ENCODE measurements around the gene MKLN1. TPM values are rescaled to one million over a fixed set of nuclear protein-coding genes. Genes with fewer than 3 reads are reported as not detected.

MKLN1 gene
- total and polyA plus RNA-seq, 2 of the 4 experiments (the other 2 are of a cell fraction), result 17.5 to 52.0 TPM

GRCh38 chr7:131529617-131530016, 201.9 kb downstream of the MKLN1 start:
- ChIA-PET POLR2A (ENCODE audit: unreplicated experiment) (no interaction called here), CTCF (no interaction called here)
- no peaks in the 10 kb centered on the region for H4K20me1 ChIP-seq (ENCODE audit: insufficient read depth, low read length)
- no peak overlapping the region for H4K91ac ChIP-seq (ENCODE audit: insufficient read depth, low read depth, low read length)
- H3K56ac ChIP-seq (ENCODE audit: extremely low read depth, insufficient read depth, low read length), result no peak overlapping the region
- no peak overlapping the region for H3K4ac ChIP-seq (ENCODE audit: low read depth, low read length)
- no peaks in the 10 kb centered on the region for H3K36me3 ChIP-seq (ENCODE audit: control insufficient read depth, insufficient read depth, low read length)
- in situ Hi-C loops (cut with MboI; ENCODE audit: low sequenced_read_pairs), result no loop called here
- H3K27me3 ChIP-seq (ENCODE audit: control insufficient read depth, insufficient read depth, low read length), result peaks cover 3% of the 10 kb centered on the region; the same call in 1 of the 2 replicates
- no peak for ATAC-seq (ENCODE audit: low read depth)
- no peak overlapping the region for H2AK5ac ChIP-seq (ENCODE audit: low read depth, low read length)
- H2BK15ac ChIP-seq (ENCODE audit: low read depth, low read length), result no peak overlapping the region
- DNase-seq, result no peak
- no peak overlapping the region for H2AK9ac ChIP-seq (replicated peaks; ENCODE audit: low read depth, low read length, poor library complexity)
- no peak overlapping the region for H2BK120ac ChIP-seq (ENCODE audit: low read depth, low read length)
- H3K9me1 ChIP-seq (ENCODE audit: insufficient read depth, low read length), result no peaks in the 10 kb centered on the region
- H3K23ac ChIP-seq (ENCODE audit: low read depth, low read length), result no peak overlapping the region
- H3K79me1 ChIP-seq (ENCODE audit: low read depth in 1 of 2, low read length in 2 of 2), result peaks cover 0 to 2% of the 10 kb centered on the region in 2 experiments; a peak in 2 of 4 replicates
- no peak overlapping the region for H3K9ac ChIP-seq (ENCODE audit: low read depth, low read length)
- H3K9me3 ChIP-seq (ENCODE audit: control insufficient read depth, insufficient read depth, low read length), result no peaks in the 10 kb centered on the region
- H3K4me2 ChIP-seq (ENCODE audit: low read depth, low read length), result no peak overlapping the region
- WGBS, 2 experiments (ENCODE audit: extremely low coverage in 2 of 2, insufficient read length in 1 of 2), result 91% methylated on average over 4 of the region's 11 CpGs; no CpG with 5 or more reads in 1 of the 2 experiments
- H2BK20ac ChIP-seq (ENCODE audit: low read depth, low read length), result no peak overlapping the region
- dilution Hi-C loops (cut with HindIII; ENCODE audit: low sequenced_read_pairs, unreplicated experiment), result no loop called here
- intact Hi-C loops (cut with micrococcal nuclease), result no loop called here
- no peak overlapping the region for H3K4me3 ChIP-seq (ENCODE audit: insufficient read depth, low read depth, low read length)
- no peak overlapping the region for H2BK5ac ChIP-seq (ENCODE audit: low read depth, low read length, poor library complexity, severe bottlenecking)
- TF ChIP-seq MAFK (IDR thresholded peaks at IDR 0.05; ENCODE audit: low read depth, low read length), result no peak
- no peak for TF ChIP-seq MAZ (IDR thresholded peaks at IDR 0.05; ENCODE audit: borderline replicate concordance, low read depth, low read length)
- no peak for TF ChIP-seq BHLHE40 (IDR thresholded peaks at IDR 0.05; ENCODE audit: low read depth, low read length)
- no peak for TF ChIP-seq CHD1 (IDR thresholded peaks at IDR 0.05; ENCODE audit: low read depth, low read length)
- TF ChIP-seq NFE2L2 (IDR thresholded peaks at IDR 0.05; ENCODE audit: low read depth, low read length), result no peak
- no peak for TF ChIP-seq RCOR1 (IDR thresholded peaks at IDR 0.05; ENCODE audit: insufficient replicate concordance, low read length)
- TF ChIP-seq, protein P1, sequence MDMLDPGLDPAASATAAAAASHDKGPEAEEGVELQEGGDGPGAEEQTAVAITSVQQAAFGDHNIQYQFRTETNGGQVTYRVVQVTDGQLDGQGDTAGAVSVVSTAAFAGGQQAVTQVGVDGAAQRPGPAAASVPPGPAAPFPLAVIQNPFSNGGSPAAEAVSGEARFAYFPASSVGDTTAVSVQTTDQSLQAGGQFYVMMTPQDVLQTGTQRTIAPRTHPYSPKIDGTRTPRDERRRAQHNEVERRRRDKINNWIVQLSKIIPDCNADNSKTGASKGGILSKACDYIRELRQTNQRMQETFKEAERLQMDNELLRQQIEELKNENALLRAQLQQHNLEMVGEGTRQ (IDR thresholded peaks at IDR 0.05; ENCODE audit: low read depth, low read length), result no peak
- no peak for TF ChIP-seq RFX5 (IDR thresholded peaks at IDR 0.05; ENCODE audit: low read depth, low read length)
- TF ChIP-seq POLR2A (IDR thresholded peaks at IDR 0.05; ENCODE audit: low read depth, low read length), result no peak
- TF ChIP-seq RAD21 (IDR thresholded peaks at IDR 0.05; ENCODE audit: low read length), result no peak
- TF ChIP-seq CEBPB (IDR thresholded peaks at IDR 0.05; ENCODE audit: low read depth, low read length), result no peak
- no peak for TF ChIP-seq MXI1 (IDR thresholded peaks at IDR 0.05; ENCODE audit: borderline replicate concordance, low read depth, low read length)
- TF ChIP-seq SMC3 (IDR thresholded peaks at IDR 0.05; ENCODE audit: low read depth, low read length), result no peak
- TF ChIP-seq ELK1 (IDR thresholded peaks at IDR 0.05; ENCODE audit: borderline replicate concordance, low read depth, low read length), result no peak
- no peaks in the 10 kb centered on the region for H3K4me1 ChIP-seq (ENCODE audit: control insufficient read depth, insufficient read depth, low read length)
- no peak overlapping the region for H3K14ac ChIP-seq (replicated peaks; ENCODE audit: low read depth, low read length)
- no peak overlapping the region for H3K27ac ChIP-seq (ENCODE audit: insufficient read depth, low read length)
- BruUV-seq (replicated peaks), result no TSS peak
- H4K5ac ChIP-seq (ENCODE audit: low read depth, low read length), result no peak overlapping the region
- no peak overlapping the region for H4K8ac ChIP-seq (ENCODE audit: low read depth in 2 of 2, low read length in 2 of 2)
- no peak overlapping the region for H3K18ac ChIP-seq (ENCODE audit: low read depth, low read length)
- no peak overlapping the region for H2AFZ ChIP-seq (replicated peaks; ENCODE audit: low read length, poor library complexity)
